GM23248 (cell line): Measurements from ENCODE around the gene IRGM. TPM values are rescaled to one million over a fixed set of nuclear protein-coding genes. Genes with fewer than 3 reads are reported as not detected.
"Not testable (repeated sequence)": the region's sequence is repeated elsewhere in the genome, so short reads cannot be mapped to it uniquely, and the experiment has no call there.

Source experiments
- DNase-seq: peaks from one replicate; pipeline ENCODE4 v3.0.0-alpha.2; 2015
- H2AFZ ChIP-seq: fragments of 200-600 bp; sonication (generic); 2 replicates; pipeline ENCODE4 v1.6.1; 2016; ENCODE audit warnings: antibody characterized with exemption
- H3F3A ChIP-seq: fragments of 200-600 bp; sonication (generic); 2 replicates; pipeline ENCODE4 v1.6.1; 2016; ENCODE audit warnings: mild to moderate bottlenecking, antibody characterized with exemption, mixed run types; ENCODE audit not compliant: insufficient read depth
- H3K27ac ChIP-seq: fragments of 200-600 bp; sonication (generic); 2 replicates; pipeline ENCODE4 v1.5.1; 2016; ENCODE audit warnings: mild to moderate bottlenecking
- H3K27me3 ChIP-seq: fragments of 200-600 bp; sonication (generic); replicated peaks from 2 replicates; pipeline ENCODE4 v1.6.1; 2016; ENCODE audit warnings: mild to moderate bottlenecking; ENCODE audit not compliant: insufficient read depth
- H3K36me3 ChIP-seq: fragments of 200-600 bp; sonication (generic); 2 replicates; pipeline ENCODE4 v1.6.1; 2016; ENCODE audit warnings: low read depth, mild to moderate bottlenecking
- H3K4me1 ChIP-seq: fragments of 200-600 bp; sonication (generic); 2 replicates; pipeline ENCODE4 v1.6.1; 2016; ENCODE audit warnings: mild to moderate bottlenecking; ENCODE audit not compliant: insufficient read depth
- H3K4me2 ChIP-seq: fragments of 200-600 bp; sonication (generic); one replicate; pipeline ENCODE4 v1.6.1; 2016; ENCODE audit warnings: mild to moderate bottlenecking; ENCODE audit not compliant: unreplicated experiment
- H3K4me3 ChIP-seq: fragments of 200-600 bp; sonication (generic); 2 replicates; pipeline ENCODE4 v1.5.1; 2016; ENCODE audit warnings: mild to moderate bottlenecking
- H3K79me2 ChIP-seq: fragments of 200-600 bp; sonication (generic); 2 replicates; pipeline ENCODE4 v1.6.1; 2016; ENCODE audit warnings: mild to moderate bottlenecking; ENCODE audit not compliant: insufficient read depth
- H3K9ac ChIP-seq: fragments of 200-600 bp; sonication (generic); 2 replicates; pipeline ENCODE4 v1.6.1; 2016; ENCODE audit warnings: mild to moderate bottlenecking
- H3K9me2 ChIP-seq: fragments of 200-600 bp; sonication (generic); 2 replicates; pipeline ENCODE4 v1.6.1; 2016; ENCODE audit warnings: mixed run types, mild to moderate bottlenecking, moderate library complexity; ENCODE audit not compliant: insufficient read depth
- H3K9me3 ChIP-seq: fragments of 200-600 bp; sonication (generic); one replicate; pipeline ENCODE4 v1.6.1; 2017; ENCODE audit warnings: low read depth
- H4K20me1 ChIP-seq: fragments of 200-600 bp; sonication (generic); 2 replicates; pipeline ENCODE4 v1.6.0; 2016; ENCODE audit not compliant: insufficient read depth
- EZH2 ChIP-seq: fragments of 200-600 bp; sonication (generic); IDR thresholded peaks from 2 replicates; pipeline ENCODE4 v1.6.1; 2018; ENCODE audit warnings: antibody characterized with exemption, mild to moderate bottlenecking; ENCODE audit not compliant: insufficient read depth, poor library complexity, severe bottlenecking
- EZH2phosphoT487 ChIP-seq: fragments of 200-600 bp; sonication (generic); IDR thresholded peaks from 2 replicates; pipeline ENCODE4 v1.6.1; 2018; ENCODE audit warnings: antibody characterized with exemption, moderate library complexity, mild to moderate bottlenecking, low read depth; ENCODE audit not compliant: insufficient read depth
- WGBS, 2 experiments: methylation state at CpG; one replicate each; pipeline ENCODE4 v1.1.6; 2015 to 2017; ENCODE audit warnings: low lambda C conversion rate in 2 of 2, low coverage in 1 of 2; ENCODE audit errors: missing lambda C conversion rate in 2 of 2; 5-methylcytosine and 5-hydroxymethylcytosine counted together
- in situ Hi-C: fragments of 300-500 bp; cut with MboI; formaldehyde crosslinking; loops from 2 replicates; pipeline ENCODE4 v1.15.0; 2020
- polyA plus RNA-seq: library from polyadenylated mRNA; unstranded; fragments of >200 nt; fragmentation: Nextera tagmentation; extraction: Ambion mirVana; gene quantifications from 2 replicates; pipeline ENCODE4 v1.2.1, GENCODE V29; 2016
- total RNA-seq: library from RNA; depleted of rRNA; stranded (reverse); fragments of >200 nt; shearing (Covaris generic); gene quantifications from 2 replicates; pipeline ENCODE4 v1.2.3, GENCODE V29; 2014

IRGM gene
- total and polyA plus RNA-seq, 2 experiments from 2014 or later = not detected

DNA sequence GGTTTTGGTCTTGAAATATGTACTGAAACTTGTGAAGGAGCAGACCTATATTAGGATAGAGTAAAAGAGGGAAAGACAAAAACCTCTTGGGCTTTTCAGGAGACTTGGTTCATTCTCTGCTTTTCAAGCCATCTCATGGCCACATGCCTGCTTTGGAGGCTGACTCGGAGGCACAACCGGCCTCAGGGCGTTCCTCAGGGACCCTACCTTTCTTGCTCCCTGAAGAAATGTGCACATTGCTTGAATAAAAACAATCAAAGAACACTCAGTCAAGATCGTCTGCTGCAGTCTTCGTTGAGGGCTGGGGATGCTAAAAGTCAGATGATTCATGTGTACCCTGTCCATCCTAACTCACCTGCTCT is 994 bp downstream of the IRGM start:
- TF ChIP-seq EZH2 (no peak), EZH2phosphoT487 (no peak)
- 47 to 48% methylated on average over 5 of the region's 5 CpGs for WGBS, 2 experiments
- H3K4me1 ChIP-seq = peaks cover 3% of the 10 kb centered on the region
- H3K27ac ChIP-seq = no peak overlapping the region
- H3K4me2 ChIP-seq = no peak overlapping the region
- no peak for DNase-seq
- H3F3A ChIP-seq = no peaks in the 10 kb centered on the region
- in situ Hi-C loops = loop anchor here (10.0 kb wide), 1 partner anchor 283 kb away; no protein-coding TSS in a partner anchor
- no peaks in the 10 kb centered on the region for H3K9me3 ChIP-seq
- no peak overlapping the region for H3K4me3 ChIP-seq
- H4K20me1 ChIP-seq = no peaks in the 10 kb centered on the region
- no peaks in the 10 kb centered on the region for H3K9me2 ChIP-seq
- H3K79me2 ChIP-seq = no peaks in the 10 kb centered on the region
- no peak overlapping the region for H3K9ac ChIP-seq
- H3K27me3 ChIP-seq = 0 out of 2 replicates have a peak, but pooled peaks cover 4% of the 10 kb centered on the region
- H2AFZ ChIP-seq = no peak overlapping the region
- no peaks in the 10 kb centered on the region for H3K36me3 ChIP-seq

DNA sequence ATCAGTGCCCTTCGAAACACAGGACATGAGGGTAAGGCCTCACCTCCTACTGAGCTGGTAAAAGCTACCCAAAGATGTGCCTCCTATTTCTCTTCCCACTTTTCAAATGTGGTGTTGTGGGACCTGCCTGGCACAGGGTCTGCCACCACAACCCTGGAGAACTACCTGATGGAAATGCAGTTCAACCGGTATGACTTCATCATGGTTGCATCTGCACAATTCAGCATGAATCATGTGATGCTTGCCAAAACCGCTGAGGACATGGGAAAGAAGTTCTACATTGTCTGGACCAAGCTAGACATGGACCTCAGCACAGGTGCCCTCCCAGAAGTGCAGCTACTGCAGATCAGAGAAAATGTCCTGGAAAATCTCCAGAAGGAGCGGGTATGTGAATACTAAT is 1.9 kb downstream of the IRGM start:
- Histone ChIP-seq H3K9ac (no peak overlapping the region), H3K9me2 (no peaks in the 10 kb centered on the region)
- peak; percentile 34 for DNase-seq

DNA sequence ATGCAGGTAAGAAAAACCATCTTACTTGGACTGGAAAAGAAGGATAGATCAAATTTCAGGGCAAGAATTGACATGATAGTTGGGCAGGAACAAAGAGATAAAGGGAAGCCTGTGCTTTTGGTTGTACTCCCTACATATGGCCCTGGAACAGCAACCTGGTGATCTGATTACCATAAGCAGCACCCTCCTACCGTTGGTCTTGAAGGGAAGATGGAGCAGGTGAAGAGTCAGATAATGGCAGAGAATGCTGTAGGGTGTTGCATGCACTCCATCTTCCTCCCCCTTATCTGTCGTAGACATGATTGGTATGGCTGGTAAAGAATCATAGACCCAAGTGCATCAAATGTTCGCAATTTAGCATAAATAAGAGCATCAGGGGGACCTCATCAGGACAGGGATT is 4.7 kb downstream of the IRGM start:
- 0 out of 2 replicates have a peak, but pooled peaks cover 4% of the 10 kb centered on the region for H3K27me3 ChIP-seq
- no peak overlapping the region for H3K9ac ChIP-seq
- no peaks in the 10 kb centered on the region for H3K36me3 ChIP-seq
- WGBS, 2 experiments = 34 to 38% methylated on average over 3 of the region's 3 CpGs
- TF ChIP-seq EZH2phosphoT487 (no peak), EZH2 (no peak)
- H3K4me3 ChIP-seq = no peak overlapping the region
- in situ Hi-C loops = no loop called here
- H3K27ac ChIP-seq = no peak overlapping the region
- no peaks in the 10 kb centered on the region for H4K20me1 ChIP-seq
- H3F3A ChIP-seq = no peaks in the 10 kb centered on the region
- H2AFZ ChIP-seq = no peak overlapping the region
- no peaks in the 10 kb centered on the region for H3K9me2 ChIP-seq
- peaks cover 3% of the 10 kb centered on the region for H3K4me1 ChIP-seq
- H3K9me3 ChIP-seq = no peaks in the 10 kb centered on the region
- no peak overlapping the region for H3K4me2 ChIP-seq
- DNase-seq = no peak
- H3K79me2 ChIP-seq = no peaks in the 10 kb centered on the region

More for the DNA sequence above, 1.9 kb downstream of the IRGM start:
- Histone ChIP-seq H3K36me3 (no peaks in the 10 kb centered on the region), H3K9me3 (no peaks in the 10 kb centered on the region), H3K4me1 (peaks cover 3% of the 10 kb centered on the region), H3K4me2 (no peak overlapping the region), H3K4me3 (no peak overlapping the region), H3K27ac (no peak overlapping the region), H3K27me3 (0 out of 2 replicates have a peak, but pooled peaks cover 4% of the 10 kb centered on the region), H4K20me1 (no peaks in the 10 kb centered on the region), H2AFZ (no peak overlapping the region), H3F3A (no peaks in the 10 kb centered on the region), H3K79me2 (no peaks in the 10 kb centered on the region)
- no peak for TF ChIP-seq EZH2phosphoT487
- TF ChIP-seq EZH2 = no peak
- WGBS, 2 experiments = 62 to 67% methylated on average over 4 of the region's 4 CpGs
- in situ Hi-C loops = loop anchor here (10.0 kb wide), 1 partner anchor 283 kb away; no protein-coding TSS in a partner anchor

DNA sequence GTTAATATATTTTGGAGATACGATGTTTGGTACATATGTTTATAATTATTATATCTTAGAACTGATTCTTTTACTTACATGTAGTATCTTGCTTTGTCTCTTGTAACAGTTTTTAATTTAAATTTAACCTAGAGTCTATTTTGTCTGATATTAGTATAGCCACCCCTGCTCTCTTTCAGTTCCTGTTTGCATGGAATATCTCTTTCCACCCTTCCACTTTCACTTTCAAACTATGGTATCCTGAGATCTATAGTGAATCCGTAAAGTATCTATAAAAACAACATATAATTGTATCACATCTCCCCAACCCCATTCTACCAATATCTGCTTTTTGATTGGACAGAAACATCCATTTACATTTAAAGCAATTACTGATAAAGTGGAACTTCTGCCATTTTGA is 7.2 kb downstream of the IRGM start:
- no peaks in the 10 kb centered on the region for H4K20me1 ChIP-seq
- no peaks in the 10 kb centered on the region for H3K4me1 ChIP-seq
- H3K9me3 ChIP-seq = no peaks in the 10 kb centered on the region
- TF ChIP-seq EZH2phosphoT487 (no peak), EZH2 (no peak)
- H3K27me3 ChIP-seq = 0 out of 2 replicates have a peak, but pooled peaks cover 4% of the 10 kb centered on the region
- in situ Hi-C loops = no loop called here
- H3K9me2 ChIP-seq = no peaks in the 10 kb centered on the region
- no peak overlapping the region for H3K27ac ChIP-seq
- H3K36me3 ChIP-seq = no peaks in the 10 kb centered on the region
- H3K4me3 ChIP-seq = no peak overlapping the region
- DNase-seq = no peak
- no peak overlapping the region for H3K4me2 ChIP-seq
- no peak overlapping the region for H3K9ac ChIP-seq
- peak overlapping the region; percentile 41 for H2AFZ ChIP-seq
- no peaks in the 10 kb centered on the region for H3F3A ChIP-seq
- H3K79me2 ChIP-seq = no peaks in the 10 kb centered on the region
- 51 to 60% methylated on average over 2 of the region's 2 CpGs for WGBS, 2 experiments

DNA sequence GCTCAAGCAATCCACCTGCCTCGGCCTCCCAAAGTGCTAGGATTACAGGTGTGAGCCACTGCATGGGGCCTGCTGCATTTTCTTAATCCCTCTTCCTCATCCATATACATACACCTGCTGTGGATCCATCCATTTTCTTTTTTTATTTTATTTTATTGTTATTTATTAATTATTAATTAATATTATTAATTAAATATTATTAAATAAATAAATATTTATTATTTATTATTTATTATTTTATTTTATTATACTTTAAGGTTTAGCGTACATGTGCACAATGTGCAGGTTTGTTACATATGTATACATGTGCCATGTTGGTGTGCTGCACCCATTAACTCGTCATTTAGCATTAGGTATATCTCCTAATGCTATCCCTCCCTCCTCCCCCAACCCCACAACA is 10.4 kb downstream of the IRGM start:
- H2AFZ ChIP-seq, H3K27me3 ChIP-seq, H3K4me2 ChIP-seq, H3K36me3 ChIP-seq, H3K9me3 ChIP-seq, H3K27ac ChIP-seq, H3K4me1 ChIP-seq, H3K4me3 ChIP-seq, H3K79me2 ChIP-seq, DNase-seq, H3F3A ChIP-seq, in situ Hi-C loops, H4K20me1 ChIP-seq, H3K9me2 ChIP-seq, H3K9ac ChIP-seq: not testable (repeated sequence)
- WGBS, 2 experiments = 30% methylated on average over 3 of the region's 3 CpGs
